ENCODE measurements around the gene ZSCAN20.
"Not testable (repeated sequence)": the region's sequence is repeated elsewhere in the genome, so short reads cannot be mapped to it uniquely, and the experiment has no call there.

Gene ZSCAN20

DNA sequence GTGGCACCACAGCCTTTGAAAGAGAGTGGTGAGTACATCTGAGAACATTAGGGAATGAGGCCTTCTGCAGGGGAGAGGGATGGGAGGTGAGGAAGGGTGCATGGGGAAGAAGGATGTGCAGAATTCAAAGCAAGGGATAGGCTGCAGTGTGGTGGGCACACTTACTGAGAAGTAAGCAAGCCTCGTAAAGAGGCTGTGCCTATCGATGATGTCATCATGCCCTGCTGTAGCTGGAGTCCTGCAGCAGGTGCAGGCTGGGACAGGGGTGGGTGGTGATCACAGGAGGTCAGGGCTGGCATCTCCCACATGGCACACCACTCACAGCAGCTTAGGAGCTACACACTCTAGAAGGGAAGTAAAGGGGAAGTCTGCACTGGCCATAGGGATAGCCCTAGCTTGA lies 16.2 kb downstream of the ZSCAN20 start:
- no peak for DNase-seq (ENCODE audit: low spot score)

DNA sequence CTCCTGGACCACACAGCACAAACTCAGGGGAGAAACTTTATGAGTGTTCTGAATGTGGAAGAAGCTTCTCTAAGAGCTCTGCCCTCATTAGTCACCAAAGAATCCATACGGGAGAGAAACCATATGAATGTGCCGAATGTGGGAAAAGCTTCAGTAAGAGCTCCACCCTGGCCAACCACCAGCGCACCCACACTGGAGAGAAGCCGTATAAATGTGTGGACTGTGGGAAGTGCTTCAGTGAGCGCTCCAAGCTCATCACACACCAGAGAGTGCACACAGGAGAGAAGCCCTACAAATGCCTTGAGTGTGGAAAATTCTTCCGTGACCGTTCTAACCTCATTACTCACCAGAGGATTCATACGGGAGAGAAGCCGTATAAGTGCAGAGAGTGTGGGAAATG lies 22.5 kb downstream of the ZSCAN20 start:
- DNase-seq (ENCODE audit: low spot score) = no peak

DNA sequence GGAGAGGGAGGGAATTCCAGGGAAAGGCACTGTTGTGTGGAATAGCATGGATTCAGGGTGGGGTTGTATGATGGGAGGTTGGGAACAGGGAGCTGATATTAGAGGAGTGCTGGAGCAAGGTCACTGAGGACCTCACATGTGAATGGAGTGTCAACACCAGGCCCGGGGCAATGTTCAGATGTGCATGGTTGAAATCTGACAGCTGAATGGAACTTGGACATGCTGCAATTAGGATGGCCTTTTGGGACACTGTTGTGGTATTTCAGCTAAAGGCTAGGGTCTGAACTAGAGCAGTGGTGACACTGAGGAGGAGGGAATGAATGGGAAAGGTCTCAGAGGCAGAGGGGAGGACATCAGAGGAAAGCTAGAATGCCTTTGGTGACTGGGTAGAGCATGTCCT lies 25.0 kb downstream of the ZSCAN20 start:
- DNase-seq (ENCODE audit: low spot score) = no peak

DNA sequence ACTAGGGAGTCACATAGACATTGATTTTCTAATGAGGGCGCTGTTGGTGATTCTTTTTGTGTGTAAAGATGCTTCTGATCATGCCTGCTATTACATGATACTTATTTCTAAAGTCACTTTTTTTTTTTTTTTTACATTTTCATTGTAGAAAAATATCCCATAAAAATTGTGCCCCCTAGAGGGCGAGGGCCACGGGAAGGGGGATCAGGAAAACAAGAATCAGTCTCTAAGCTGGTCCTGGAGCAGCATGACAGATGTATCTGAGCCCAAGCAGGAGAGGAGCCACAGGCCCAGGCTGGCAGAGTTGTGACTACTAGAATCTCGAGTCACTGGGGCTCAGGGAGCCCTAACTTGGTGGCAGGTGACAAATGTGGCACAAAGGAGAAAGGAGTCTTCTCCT lies 28.1 kb downstream of the ZSCAN20 start:
- DNase-seq (ENCODE audit: low spot score) = no peak

DNA sequence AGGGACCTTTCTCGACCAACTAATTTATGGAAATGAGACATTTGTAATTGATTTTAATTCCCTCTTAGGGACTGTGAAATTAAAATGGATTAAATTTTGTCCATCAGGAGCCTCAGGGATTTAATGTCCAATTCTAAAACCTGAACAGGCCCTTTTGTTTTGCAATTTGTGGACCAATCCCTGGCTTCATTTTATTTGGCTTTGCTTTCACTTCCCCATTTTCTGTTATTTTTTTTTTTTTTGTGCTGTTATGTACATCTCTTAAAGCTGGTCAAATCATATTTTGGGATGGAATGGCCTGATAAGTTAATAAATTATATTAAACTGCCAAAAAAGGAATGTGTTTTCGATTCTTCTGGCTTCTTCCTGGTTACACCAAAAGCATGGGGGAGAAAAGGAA lies 28.9 kb downstream of the ZSCAN20 start:
- no peak for DNase-seq (ENCODE audit: low spot score)

DNA sequence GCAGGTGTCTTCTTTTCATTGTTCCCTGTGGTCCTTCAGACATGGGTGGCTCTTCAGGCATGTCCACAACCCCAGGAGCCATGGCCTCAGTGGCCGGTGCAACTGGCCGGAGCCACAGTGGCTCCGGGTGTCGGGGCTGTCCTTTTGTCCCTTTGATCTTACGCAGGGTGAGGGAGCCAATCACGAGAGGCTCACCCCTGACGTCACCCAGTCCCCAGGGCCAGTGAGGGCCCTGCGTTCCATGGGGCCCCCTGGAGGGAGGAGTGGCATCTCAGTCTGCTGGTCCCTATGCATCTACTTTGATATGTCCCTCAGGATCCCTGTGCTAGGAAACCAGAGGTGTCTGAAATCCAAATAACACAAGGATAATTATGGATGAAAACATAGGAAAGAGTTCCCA lies 29.3 kb downstream of the ZSCAN20 start:
- no peak for DNase-seq (ENCODE audit: low spot score)

DNA sequence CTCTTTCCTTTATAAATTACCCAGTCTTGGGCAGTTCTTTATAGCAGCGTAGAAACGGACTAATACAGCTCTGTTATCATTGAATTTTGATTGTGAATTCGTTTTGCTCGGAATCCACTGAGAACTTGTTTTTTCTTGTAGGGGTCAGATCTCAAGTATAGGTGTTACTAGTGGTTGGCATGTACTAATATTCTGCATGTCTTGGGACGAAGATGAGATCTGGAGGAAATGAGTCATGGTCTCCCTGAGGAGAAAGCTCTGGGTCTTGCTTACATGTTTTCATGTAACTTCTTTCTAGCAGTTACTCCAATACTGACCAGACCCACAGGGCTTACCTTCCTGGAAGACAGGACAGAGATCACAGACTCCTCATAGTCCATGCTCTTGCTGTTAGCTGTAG lies 30.3 kb downstream of the ZSCAN20 start:
- no peak for DNase-seq (ENCODE audit: low spot score)

DNA sequence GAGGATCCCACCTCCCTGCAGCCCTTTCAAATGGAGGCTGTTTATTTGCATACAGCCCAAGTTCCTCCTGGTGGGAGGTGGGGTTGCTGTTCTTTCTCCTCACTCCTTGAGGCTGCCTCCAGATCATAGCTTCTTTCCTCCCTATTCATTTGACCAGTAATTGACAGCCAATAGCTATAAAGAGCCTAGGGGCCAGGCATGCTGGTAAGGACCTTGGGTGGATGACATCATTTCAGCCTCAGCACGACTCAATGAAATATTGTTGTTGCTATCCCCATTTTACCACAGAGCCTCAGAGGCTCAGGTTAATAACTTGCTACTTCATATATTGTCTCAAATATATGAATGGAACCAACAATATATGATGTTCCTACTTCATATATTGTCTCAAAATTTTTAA lies 31.1 kb downstream of the ZSCAN20 start:
- no peak for DNase-seq (ENCODE audit: low spot score)

DNA sequence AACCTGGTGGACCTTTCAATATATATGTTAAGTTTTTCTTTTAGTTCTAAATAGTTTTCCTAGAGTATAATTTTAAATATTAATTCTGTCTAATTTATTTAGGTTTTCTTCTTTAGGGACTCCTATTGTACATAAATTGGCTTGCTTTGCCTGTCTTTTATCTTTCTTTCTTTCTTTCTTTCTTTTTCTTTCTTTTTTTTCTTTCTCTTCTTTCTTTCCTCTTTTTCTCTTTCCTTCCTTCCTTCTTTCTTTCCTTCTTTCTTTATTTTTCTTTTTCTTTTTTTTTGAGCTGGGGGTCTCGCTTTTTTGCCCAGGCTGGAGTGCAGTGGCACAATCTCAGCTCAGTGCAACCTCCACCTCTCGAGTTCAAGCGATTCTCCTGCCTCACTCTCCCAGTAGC lies 35.2 kb downstream of the ZSCAN20 start:
- no peak for DNase-seq (ENCODE audit: low spot score)

DNA sequence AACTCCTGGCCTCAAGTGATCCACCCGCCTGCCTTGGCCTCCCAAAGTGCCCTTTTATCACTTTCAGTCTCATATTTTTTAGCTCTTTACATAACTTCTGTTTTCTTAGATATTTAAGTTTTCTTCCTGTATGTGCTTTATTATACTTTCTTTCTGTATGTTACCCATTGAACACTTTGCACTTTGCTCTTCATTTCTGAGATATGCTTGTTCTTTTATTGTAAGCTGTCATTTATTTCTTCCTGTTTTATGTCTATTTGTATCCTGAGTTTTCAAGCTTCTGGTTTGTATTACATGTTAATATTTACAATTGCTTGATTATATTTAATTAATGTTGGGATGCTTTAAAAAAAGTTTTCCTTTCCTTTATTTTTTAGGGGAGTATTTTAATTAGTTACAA lies 35.7 kb downstream of the ZSCAN20 start:
- no peak for DNase-seq (ENCODE audit: low spot score)

DNA sequence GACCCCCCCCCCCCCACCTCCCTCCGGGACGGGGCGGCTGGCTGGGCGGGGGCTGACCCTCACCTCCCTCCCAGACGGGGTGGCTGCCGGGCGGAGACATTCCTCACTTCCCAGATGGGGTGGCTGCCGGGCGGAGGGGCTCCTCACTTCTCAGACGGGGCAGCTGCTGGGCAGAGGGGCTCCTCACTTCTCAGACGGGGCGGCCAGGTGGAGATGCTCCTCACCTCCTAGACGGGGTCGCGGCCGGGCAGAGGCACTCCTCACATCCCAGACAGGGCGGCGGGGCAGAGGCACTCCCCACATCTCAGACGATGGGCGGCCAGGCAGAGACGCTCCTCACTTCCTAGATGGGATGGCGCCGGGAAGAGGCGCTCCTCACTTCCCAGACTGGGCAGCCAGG lies 36.8 kb downstream of the ZSCAN20 start:
- not testable (repeated sequence) for DNase-seq (ENCODE audit: low spot score)

DNA sequence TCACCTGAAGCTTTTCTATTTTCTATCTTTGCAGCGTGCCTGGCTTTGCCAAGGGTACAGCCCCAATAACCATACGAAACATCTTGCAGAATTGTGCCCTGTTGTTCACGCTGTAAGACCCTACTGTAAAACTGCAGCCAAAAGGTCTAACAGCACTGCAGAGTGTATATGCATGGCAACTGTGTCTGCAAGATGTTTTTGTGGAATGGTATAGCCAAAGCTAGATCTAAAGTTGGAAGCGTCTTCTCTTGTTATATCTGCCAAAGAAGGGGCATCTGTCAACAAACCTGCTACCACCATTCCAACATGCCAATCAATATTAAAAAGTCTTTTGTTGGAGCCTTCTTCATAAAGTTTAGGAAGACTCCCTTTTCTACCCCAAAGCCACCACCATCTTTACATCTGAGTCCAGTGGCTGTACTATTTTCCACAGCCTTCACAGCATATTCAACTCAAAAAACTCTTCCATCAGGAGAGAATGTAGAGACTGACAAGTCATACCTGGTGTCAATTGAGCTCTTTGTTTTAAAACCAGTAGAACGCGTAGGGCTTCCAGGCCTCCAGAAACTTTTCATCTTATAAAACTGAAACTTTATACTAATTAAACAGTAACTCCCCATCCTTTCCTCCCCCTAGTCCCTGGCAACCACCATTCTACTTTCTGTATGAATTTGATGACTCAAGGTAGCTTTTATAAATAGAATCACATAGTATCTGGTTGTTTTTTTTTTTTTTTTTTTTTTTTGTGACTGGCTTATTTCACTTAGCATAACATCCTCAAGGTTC lies 40.0 kb downstream of the ZSCAN20 start:
- DNase-seq (ENCODE audit: low spot score) = no peak

DNA sequence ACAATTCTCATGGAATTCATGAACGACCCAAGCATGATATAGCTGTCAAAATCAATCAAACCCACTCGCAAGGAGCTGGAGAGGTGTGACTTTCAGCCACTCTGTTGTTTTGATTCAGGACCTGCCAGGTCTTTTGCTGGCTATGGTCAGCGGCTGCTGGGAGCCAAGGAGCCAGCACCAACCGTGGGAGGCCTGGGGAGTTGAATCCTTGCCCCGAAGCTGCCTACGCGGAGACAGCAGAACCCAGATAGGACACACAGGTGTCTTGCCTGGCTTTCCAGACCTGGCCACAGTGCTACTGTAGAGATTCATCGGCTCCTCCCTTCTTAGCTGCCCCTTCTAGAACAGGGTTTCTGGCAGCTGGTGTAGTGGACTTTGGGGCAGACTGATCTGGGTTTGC lies 42.7 kb downstream of the ZSCAN20 start:
- no peak for DNase-seq (ENCODE audit: low spot score)

DNA sequence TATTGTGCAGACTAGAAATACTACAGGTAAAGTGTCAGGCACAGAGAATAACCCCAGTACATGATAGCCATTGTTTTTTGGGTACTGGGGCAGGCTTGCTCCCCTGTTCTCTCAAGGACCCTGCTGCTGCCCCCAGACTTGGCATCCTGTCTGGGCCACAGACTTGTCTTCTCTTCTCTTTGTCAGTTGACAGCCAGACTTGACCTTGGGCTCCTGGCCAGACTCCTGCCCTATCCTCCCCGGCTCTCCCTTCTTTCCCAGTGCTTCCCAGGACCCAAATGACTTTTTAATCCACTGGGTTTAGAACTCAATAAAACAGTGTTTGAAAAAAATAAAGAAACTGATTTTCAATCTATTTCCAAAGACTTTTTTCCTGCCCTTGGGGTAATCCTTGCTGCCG lies 43.2 kb downstream of the ZSCAN20 start:
- no peak for DNase-seq (ENCODE audit: low spot score)

DNA sequence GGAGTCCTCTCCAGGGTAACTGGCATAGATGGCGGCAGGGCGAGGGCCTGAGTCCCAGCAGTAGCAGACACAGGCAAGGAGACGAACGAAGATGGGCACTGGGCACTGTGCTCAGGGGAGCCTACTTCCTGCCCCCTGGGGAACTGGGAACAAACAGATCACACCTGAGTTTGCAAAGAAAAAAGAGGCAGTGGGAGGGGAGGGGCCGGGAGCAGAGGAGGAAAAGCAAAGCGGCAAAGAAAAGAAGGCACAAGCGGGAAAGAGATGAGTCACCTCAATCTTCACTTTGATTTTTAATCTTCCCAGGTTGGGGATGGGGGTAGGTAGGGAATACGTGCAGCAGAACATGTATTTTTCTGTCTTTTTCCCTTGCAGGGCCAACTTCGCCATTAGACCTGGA lies 44.0 kb downstream of the ZSCAN20 start:
- no peak for DNase-seq (ENCODE audit: low spot score)

DNA sequence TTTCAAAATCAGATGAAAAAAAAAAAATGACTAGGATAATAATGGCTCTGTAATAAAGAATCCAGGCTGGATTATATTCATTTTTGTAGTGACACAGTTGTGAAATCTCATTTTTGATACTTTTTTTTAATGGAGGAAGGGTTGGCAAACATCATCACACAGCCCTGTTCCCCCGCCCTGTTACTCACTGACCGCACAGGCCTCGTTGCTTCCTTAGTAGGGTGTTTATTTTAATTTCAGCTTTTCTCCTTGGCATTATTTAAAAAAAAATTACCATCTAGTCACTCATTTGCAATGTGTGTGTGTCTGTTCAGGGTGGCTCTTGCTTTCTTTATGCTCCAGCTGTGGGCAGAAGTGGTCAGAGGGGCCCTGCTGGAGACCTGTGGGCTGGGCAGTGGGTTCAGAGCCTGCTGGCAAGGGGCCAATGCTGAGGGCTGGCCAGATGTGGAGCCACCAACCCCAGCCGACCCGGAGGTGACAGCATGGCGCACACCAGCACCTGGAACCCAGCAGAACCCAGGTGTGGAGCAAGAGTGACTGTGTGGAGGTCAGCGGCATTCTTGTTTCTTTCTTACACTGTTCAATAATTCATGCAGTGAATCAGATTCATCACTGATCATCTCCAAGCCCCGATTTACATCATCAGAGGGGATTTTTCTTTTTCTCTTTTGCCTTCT lies 44.6 kb downstream of the ZSCAN20 start:
- no peak for DNase-seq (ENCODE audit: low spot score)

DNA sequence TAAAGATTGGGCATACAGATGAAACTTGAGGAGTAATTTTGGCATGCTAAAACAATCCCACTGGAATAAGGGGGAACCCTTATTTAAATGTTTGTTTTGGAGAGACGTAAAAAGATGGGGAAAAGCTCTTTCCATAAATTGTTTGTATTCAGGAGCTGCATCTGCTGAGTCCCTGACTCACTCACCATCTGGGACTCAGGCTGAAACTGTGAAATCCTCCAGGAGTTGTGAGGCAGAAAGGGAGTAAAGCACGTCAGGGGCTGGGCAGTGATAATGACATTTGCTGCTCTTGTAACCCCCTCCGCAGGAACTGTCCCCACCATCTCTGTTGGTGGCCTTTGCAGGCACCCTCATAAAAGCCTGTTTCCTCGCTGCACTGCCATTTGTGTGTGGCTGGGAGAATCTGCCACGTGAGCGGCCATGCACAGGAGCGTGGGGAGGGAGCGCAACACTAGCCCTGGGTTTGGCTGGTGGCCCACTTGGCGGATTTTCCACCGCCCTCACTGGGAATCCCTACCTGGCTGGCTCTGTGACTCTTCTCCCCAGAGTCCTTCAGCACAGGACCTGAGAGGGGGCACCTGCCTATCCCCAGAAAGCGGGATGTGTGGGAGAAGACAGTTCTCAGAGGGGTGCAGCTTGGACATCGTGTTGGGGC lies 45.3 kb downstream of the ZSCAN20 start:
- DNase-seq (ENCODE audit: low spot score) = no peak

DNA sequence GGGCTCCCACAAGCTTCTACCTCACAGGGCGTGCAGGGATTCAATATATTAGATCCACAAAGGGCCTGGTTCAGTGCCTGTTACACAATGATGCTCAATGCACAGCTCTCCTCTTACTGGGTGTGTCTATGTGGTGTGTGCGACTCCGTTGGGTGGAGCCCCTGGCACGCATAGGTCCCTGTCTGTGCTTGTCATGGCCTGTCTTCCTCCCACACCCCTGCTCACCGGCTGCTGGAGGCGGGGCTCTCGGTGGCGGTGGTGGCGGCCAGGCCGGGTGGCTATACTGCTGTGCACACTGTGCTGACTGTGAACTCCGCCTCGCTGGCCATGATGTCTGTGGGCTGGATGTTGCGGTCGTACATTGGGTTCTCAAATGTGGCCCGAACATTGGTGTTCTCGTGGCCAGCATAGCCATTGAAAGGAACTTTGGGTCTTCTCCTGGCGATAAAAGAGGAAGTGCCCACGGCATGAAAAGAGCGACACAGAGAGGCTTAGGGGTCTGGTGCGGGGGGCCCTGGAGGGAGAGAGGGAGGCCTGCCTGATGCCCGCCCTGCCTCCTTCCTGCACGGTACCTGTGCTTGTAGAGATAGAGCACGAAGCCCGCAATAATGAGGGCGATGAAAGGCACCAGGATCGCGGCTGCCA lies 46.9 kb downstream of the ZSCAN20 start:
- no peak for DNase-seq (ENCODE audit: low spot score)

DNA sequence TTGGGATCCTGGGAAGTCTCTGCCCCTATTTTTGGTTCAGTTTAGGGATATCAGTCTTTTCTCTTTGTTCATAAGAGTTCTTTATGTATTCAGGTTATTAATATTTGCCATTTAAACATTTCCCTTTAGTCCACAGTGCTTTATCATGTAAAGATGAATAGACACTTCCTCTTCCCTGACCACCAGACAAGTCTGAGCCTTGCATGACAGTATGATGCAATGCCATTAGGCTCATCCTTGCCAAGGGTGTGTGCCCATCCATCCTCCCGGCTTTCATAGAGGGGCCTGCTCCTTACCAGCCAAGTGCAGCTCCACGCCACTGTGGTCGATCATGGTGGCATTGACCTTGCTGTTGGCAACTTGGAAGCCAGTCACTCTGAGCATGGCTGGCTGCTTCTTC lies 52.1 kb downstream of the ZSCAN20 start:
- DNase-seq (ENCODE audit: low spot score) = no peak

DNA sequence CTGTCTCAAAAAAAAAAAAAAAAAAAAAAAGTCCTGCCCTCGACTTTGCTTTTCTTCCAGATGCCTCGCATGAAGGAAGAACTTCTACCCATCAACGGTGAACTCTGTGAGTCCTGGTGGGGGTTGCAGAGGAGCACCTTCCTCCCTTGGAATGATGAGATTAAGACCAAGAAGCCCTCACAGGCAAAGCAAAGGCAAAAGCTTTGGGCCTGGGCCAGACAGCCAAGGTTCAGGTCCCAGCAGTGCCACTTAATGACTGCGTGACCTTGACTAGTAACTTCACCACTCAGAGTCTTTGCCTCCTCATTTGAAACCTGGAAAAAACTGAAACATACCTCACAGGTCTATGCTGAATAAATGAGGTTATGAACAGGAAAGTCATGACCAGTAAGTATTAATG lies 55.5 kb downstream of the ZSCAN20 start:
- no peak for DNase-seq (ENCODE audit: low spot score)

DNA sequence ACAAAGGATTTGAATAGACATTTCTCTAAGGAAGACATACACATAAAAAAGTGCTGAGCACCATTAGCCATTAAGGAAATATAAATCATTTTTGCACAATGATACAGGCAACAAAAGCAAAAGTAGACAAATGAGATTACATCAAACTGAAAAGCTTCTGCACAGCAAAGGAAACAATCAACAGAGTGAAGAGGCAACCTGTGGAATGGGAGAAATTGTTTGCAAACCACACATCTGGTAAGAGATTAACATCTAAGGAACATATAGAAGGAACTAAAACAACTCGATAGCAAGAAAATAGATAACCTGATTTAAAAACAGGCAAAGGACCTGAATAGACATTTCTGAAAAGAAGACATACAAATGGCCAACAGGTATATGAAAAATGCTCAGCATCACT lies 57.5 kb downstream of the ZSCAN20 start:
- no peak for DNase-seq (ENCODE audit: low spot score)

DNA sequence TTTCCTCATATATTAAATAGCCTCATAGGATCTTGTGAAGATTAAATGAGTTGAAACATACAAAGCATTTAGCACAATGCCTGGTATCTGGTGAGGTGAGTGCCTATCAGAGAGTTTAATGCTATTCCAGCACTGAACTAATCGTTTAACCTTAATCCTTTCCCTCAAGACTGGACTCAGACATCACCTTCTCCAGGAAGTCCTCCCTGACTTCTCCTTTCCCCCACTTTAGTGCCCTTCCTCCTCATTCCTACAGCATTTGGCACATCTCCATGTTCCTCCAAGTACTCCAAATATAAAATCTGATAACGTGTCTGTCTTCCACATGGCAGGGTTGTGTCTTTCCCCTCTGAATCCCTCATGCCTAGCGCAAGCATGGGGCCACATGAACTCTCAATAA lies 59.8 kb downstream of the ZSCAN20 start:
- DNase-seq (ENCODE audit: low spot score) = no peak

DNA sequence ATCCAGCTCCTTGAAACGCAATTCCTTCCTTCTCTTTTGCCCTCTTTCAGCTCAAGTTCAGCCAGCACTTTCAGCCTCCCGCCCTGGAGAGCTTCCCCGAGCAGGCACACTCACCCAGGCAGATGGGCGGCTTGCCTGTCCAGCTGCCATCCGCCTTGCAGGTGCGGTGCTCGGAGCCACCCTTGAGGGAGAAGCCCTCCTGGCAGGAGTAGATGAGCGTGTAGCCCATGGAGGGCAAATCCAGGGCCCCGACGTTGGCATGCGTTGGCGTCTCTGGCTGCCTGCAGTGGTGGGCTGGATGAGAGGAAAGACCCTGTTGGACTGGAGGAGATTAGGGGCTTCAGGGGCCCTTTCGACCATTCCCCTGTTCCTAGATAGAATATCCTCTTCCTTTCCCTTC lies 60.5 kb downstream of the ZSCAN20 start:
- DNase-seq (ENCODE audit: low spot score) = no peak
